Bone marrow (tissue), 2 donors: ENCODE measurements around the gene PAFAH1B1.
"Not testable (repeated sequence)": the region's sequence is repeated elsewhere in the genome, so short reads cannot be mapped to it uniquely, and the experiment has no call there.

Source experiments
- DNase-seq, 2 donors: peaks; one replicate each; lab custom pipeline; 2025; lab: John Stamatoyannopoulos, UW

Gene PAFAH1B1

GRCh38 chr17:2594722-2595599 is 1.5 kb downstream of the PAFAH1B1 start:
- DNase-seq: no peak

DNA sequence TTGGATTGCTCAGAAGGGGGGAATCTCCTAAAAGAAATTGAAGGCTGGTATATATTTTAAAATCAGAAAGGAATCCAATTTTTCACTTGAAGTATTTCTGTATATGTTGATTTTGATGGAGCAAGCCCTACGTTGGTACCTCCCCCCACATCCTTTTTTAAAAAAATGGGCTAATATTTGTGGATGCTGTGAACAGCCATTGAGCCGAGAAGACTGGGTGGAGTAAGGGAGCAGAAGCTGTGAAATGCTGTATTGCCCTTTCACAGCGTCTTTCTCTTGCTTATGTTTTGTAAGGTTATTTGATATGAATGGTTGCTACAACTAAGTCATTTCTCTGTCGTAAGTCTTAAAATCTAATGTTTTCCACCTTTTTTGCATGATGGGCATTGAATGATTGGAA is 2.3 kb downstream of the PAFAH1B1 start:
- DNase-seq: no peak

- no peak for DNase-seq
These were observed 4.7 kb downstream of the PAFAH1B1 start for GRCh38 chr17:2598166-2598565.

- no peak for DNase-seq
These were observed 9.2 kb downstream of the PAFAH1B1 start for GRCh38 chr17:2602597-2603017.

GRCh38 chr17:2608350-2608913 is 15.0 kb downstream of the PAFAH1B1 start:
- no peak for DNase-seq

DNA sequence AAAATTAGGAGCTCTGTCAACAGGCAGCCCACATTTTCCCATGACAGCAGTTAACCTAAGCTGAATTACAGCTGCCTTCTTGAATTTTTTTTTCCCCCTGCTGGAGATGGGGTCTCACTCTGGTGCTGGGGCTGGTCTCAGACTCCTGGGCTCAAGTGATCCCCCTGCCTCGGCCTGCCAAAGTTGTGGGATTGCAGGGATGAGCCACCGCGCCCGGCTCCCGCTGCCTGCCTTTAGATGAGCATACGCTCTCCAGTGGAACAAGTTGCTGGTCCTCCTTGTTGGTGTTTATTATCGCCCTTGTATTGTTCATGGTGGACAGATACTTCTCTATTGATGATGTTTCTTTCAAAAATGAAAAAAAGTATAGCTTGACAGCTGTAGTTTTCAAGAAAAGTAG is 15.6 kb downstream of the PAFAH1B1 start:
- DNase-seq: no peak

GRCh38 chr17:2610195-2611175 is 17.0 kb downstream of the PAFAH1B1 start:
- no peak for DNase-seq

DNA sequence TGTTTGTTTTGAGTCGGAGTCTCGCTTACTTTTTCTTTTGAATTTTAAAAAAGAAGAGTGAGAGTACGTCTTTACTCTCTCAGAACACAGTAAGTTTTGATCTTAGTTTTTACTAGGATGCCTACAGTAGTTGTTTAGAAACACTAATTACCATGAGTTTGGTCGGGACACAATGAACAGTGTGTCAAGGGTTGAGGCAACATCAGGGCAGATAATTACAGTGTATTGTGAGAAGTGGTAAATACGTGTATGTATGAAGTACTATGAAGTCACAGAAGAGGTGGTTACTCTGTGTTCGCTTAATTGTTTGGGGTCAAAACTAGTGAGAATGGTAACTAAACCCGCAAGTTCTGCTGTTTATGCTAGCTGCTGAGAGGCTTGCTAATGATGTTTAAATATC is 18.2 kb downstream of the PAFAH1B1 start:
- DNase-seq: no peak

GRCh38 chr17:2612630-2613029 is 19.2 kb downstream of the PAFAH1B1 start:
- DNase-seq: no peak

- no peak for DNase-seq
These were observed 19.8 kb downstream of the PAFAH1B1 start for GRCh38 chr17:2613089-2613808.

- DNase-seq: no peak
These were observed 22.4 kb downstream of the PAFAH1B1 start for GRCh38 chr17:2615882-2616281.

DNA sequence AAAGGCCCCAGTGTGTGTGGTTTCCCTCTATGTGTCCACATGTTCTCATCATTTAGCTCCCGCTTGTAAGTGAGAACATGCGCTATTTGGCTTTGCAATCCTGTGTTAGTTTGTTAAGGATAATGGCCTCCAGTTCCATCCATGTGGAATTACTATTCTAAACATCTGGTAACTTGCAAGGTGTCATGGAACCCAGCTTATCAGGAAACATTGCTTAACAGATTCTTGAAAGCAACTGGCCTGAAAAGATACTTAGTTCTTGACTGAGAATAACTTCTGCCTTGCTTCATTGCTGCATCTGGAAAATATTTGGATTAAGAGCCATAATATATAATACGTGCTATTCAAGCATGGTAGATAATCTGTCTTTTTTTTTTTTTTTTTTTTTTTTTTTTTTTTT is 27.8 kb downstream of the PAFAH1B1 start:
- DNase-seq: no peak

DNA sequence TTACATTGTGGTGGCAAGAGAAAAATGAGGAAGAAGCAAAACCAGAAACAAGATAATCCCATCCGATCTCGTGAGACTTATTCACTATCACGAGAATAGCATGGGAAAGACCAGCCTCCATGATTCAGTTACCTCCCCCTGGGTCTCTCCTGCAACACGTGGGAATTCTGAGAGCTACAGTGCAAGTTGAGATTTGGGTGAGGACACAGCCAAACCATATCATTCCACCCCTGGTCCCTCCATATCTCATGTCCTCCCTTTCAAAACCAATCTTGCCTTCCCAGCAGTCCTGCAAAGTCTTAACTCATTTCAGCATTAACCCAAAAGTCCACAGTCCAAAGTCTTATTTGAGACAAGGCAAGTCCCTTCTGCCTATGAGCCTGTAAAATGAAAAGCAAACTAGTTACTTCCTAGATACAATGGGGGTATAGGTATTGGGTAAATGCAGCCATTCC is 28.5 kb downstream of the PAFAH1B1 start:
- not testable (repeated sequence) for DNase-seq

- DNase-seq: not testable (repeated sequence)
These were observed 29.4 kb downstream of the PAFAH1B1 start for GRCh38 chr17:2622721-2623301.

GRCh38 chr17:2624292-2624731 is 30.9 kb downstream of the PAFAH1B1 start:
- peak in 1 of 2 donors; percentile 42 for DNase-seq

DNA sequence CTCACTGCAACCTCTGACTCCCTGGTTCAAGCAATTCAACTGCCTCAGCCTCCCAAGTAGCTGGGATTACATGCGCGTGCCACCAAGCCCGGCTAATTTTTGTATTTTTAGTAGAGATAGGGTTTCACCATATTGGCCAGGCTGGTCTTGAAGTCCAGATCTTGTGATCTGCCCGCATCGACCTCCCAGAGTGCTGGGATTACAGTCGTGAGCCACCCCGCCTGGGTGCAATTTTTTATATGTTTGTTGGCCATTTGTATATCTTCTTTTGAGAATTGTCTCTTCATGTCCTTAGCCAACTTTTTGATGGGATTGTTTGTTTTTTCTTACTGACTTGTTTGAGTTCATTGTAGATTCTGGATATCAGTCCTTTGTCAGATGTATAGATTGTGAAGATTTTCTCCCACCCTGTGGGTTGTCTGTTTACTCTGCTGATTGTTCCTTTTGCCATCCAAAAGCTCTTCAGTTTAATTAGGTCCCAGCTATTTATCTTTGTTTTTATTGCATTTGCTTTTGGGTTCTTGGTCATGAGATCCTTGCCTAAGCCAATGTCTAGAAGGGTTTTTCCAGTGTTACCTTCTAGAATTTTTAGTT is 33.3 kb downstream of the PAFAH1B1 start:
- not testable (repeated sequence) for DNase-seq

DNA sequence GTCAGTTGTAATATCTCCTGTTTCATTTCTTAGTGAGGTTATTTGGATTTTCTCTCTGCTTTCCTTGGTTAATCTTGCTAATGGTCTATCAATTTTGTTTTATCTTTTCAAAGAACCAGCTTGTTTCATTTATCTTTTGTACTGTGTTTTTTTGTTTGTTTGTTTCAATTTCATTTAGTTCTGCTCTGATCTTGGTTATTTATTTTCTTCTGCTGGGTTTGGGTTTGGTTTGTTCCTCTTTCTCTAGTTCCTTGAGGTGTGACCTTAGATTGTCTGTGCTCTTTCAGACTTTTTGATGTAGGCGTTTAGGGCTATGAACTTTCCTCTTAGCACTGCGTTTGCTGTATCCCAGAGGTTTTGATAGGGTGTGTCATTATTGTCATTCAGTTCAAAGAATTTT is 35.5 kb downstream of the PAFAH1B1 start:
- peak in 1 of 2 donors; percentile 19 for DNase-seq

DNA sequence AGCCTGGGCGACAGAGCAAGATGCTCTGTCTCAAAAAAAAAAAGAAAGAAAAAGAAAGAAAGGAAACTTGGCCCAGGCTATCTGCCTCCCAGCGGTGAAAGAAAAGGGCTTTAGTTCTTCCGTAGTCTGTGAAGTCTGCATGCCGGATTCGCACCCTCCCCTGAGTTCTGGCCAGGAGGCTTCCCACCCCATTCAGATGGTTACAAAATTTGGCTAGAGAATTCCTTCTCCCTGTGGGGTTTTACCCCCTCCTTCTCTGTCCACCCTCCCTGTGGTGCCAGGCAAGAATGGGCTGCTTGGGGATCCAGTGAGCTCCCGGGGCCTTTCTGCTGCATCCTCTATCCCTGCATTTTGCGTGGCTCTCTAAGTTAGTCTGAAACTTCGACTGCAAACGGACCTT is 37.8 kb downstream of the PAFAH1B1 start:
- no peak for DNase-seq

GRCh38 chr17:2634361-2634960 is 41.0 kb downstream of the PAFAH1B1 start:
- no peak for DNase-seq

- DNase-seq: no peak
These were observed 41.8 kb downstream of the PAFAH1B1 start for GRCh38 chr17:2635241-2635640.
